GM19463 (cell line): ENCODE results near the gene MYO15B.
"Not testable (repeated sequence)": the region's sequence is repeated elsewhere in the genome, so short reads cannot be mapped to it uniquely, and the experiment has no call there.

Experiments
- ATAC-seq: cut with Tn5 transposase; IDR thresholded peaks from one replicate; pipeline ENCODE4 v1.9.1; 2021; ENCODE audit warnings: mild to moderate bottlenecking, moderate library complexity; ENCODE audit not compliant: unreplicated experiment

Gene MYO15B

DNA sequence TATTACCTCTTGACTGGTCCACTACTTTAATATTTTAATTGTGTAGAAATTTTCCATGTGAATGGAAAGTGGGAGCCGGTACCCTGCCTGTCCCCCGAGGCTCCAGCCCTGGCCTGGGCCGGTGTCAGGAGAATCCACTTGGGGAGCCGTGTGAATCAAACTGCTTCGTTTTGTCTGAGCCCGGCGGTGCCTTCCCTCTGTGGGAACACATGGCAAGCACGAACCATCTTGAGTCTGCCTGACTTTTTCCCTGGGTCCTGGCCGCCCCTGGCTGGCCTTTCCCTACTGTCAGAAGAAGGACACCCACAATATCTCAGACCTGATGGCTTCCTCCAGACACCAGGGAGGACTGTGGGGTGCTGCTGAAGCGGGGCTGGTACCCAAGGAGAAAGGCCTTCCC lies 12.4 kb upstream of the MYO15B start:
- ATAC-seq, result no peak

DNA sequence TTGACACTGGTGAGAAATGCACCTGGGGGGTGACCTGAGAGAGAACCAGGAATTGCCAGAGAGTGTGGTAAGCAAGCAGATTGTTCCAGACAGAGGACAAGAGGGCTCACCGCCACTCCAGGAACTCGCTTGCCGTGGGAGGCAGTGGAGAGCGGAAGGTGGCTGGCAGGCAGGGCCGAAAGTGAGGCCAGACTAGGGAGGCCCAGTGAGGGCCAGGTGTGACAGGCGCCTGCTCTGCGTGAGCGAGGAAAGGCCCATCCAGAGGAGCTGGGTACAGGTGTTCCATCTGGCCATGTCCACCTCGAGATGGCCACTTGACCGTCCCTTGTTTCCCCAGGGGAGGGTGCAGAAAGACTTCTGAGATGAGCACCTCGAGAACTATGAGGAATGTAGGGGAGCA lies 11.9 kb upstream of the MYO15B start:
- ATAC-seq, result no peak

DNA sequence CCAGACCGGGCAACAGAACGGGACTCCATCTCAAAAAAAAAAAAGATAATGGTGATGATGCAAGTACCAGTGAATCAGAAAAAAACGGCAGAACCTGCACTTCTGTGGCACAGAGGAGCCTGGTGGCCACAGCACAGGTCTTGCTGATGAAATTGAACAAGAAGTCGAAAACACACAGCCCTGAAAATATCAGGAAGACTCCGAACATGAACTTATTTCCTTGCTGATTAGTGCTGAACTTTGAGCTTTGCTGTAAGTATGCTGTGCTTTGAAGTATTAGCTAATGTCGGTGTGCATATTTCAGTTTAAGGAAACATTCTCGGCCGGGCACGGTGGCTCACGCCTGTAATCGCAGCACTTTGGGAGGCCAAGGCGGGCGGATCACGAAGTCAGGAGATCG lies 10.9 kb upstream of the MYO15B start:
- no peak for ATAC-seq

DNA sequence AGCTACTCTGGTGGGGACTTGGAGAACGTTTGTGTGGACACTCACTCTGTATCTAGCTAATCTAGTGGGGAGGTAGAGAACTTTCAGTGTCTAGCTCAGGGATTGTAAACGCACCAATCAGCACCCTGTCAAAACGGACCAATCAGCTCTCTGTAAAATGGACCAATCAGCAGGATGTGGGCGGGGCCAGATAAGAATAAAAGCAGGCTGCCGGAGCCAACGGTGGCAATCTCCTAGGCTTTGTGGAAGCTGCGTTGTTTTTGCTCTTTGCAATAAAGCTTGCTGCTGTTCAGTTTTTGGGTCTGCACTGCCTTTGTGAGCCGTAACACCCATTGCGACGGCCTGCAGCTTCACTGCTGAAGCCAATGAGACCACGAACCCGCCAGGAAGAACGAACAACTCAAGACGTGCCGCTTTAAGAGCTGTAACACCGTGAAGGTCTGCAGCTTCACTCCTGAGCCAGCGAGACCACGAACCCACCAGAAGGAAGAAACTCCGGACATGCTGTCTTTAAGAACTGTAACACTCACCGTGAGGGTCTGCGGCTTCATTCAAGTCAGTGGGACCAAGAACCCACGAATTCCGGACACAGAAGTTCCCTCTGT lies 6.4 kb upstream of the MYO15B start:
- not testable (repeated sequence) for ATAC-seq

DNA sequence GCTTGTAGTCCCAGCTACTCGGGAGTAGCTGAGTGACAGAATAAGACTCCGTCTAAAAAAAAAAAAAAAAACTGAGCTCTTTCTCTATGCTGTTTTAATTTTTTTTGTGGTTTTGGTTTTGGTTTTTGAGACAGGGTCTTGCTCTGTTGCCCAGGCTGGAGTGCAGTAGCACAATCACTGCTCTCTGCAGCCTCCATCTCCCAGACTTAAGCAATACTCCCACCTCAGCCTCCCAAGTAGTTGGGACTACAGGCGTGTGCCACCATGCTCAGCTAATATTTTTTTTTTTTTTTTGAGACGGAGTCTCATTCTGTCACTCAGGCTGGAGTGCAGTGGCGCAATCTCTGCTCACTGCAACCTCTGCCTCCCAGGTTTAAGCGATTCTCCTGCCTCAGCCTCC lies 4.4 kb upstream of the MYO15B start:
- ATAC-seq, result not testable (repeated sequence)

DNA sequence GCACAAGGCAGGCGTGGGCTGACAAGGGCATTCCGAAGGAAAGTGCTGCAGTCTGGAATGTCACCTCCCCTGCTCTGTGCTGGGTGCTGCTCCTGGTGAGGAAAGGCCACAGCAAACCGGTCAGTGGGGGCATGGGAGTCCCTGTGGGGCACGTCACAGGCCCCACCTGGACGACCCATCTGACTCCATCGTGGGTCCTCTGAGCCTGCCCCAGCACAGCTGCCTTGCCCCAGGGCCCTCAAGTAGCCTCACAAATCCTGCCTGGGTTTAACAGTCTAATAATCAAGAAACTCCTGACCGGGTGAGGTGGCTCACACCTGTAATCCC lies 2.8 kb upstream of the MYO15B start:
- no peak for ATAC-seq

- peak; percentile 22 for ATAC-seq
Measured at GRCh38 chr17:75588596-75589011, 1.0 kb downstream of the MYO15B start.

DNA sequence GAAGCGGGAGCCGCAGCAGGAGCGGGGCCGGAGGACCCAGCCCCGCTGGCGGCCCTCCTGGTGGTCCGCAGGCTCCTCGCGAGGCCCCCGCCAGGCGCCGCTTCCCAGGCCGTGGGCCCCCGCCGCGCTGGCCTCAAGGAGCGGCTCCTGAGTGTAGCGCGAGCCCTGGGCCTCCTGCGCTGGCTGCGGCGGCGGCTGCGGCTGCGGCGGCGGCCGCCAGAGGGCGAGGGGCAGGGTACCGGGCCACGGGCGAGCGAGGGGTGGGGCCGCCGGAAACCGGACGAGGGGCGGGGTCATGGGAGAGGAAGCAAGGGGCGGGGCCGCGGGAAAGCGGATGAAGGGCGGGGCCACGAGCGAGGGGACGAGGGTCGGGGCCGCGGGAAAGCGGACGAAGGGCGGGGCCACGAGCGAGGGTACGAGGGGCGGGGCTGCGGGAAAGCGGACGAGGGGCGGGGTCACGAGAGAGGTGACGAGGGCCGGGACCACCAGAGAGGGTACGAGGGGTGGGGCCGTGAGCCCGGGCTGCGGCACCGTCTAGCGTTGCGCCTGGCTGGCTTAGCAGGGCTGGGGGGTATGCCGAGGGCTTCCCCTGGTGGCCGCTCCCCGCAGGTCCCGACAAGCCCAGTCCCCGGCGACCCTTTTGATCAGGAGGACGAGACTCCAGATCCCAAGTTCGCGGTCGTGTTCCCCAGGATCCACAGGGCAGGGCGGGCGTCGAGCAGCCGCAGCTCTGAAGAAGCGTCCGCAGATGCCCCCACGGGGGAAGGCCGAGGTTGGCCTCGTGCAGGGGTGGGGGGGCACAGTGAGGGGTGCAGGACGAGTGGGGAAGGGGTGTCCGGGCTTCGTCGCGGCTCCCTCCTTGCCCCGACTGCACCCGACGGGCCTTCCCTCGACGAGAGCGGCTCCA lies 1.7 kb downstream of the MYO15B start:
- ATAC-seq, result peak; percentile 81

DNA sequence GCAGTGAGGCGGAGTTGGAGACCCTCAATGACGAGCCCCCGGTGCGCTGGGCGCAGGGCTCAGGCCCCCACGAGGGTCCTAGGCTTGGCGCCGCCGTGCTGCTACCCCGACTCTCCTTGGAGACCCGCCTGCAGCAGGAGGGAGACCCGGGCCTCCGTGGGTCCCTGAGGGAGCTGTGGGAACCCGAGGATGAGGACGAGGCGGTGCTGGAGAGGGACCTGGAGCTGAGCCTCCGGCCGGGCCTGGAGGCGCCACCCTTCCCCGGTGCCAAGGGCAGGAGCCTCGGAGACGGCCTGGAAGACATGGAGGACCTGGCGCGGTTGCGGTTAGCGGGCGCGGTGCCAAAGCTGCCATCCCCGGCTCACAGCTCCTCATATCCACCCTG lies 2.3 kb downstream of the MYO15B start:
- no peak for ATAC-seq

DNA sequence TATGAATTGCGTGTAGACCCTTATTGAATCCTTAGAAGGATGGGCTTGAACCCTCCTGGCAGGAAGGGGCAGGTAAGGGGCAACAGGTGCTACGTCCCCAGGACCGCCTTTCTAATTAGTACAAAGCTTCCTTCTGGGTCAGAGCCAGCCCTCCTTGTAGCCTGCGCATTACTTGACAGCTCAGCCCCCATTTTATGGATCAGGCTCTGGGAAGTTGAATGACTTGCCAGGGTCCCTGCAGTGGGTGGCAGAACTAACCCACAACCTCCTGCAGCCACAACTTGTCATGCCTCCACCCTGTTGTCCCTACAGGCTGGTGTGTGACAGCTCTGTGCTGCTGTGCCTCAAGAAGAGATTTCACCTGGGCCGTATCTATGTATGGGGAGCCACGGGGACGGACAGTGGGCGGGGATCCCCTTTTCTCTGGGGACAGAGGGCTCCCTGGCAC lies 2.7 kb downstream of the MYO15B start:
- ATAC-seq, result no peak

GRCh38 chr17:75590849-75591721 lies 3.5 kb downstream of the MYO15B start:
- no peak for ATAC-seq

- no peak for ATAC-seq
Measured at GRCh38 chr17:75591722-75592302, 4.2 kb downstream of the MYO15B start.

- no peak for ATAC-seq
Measured at GRCh38 chr17:75592348-75593020, 4.9 kb downstream of the MYO15B start.

GRCh38 chr17:75593430-75593829 lies 5.8 kb downstream of the MYO15B start:
- ATAC-seq, result not testable (repeated sequence)

- ATAC-seq, result no peak
Measured at GRCh38 chr17:75594499-75595283, 7.1 kb downstream of the MYO15B start.

DNA sequence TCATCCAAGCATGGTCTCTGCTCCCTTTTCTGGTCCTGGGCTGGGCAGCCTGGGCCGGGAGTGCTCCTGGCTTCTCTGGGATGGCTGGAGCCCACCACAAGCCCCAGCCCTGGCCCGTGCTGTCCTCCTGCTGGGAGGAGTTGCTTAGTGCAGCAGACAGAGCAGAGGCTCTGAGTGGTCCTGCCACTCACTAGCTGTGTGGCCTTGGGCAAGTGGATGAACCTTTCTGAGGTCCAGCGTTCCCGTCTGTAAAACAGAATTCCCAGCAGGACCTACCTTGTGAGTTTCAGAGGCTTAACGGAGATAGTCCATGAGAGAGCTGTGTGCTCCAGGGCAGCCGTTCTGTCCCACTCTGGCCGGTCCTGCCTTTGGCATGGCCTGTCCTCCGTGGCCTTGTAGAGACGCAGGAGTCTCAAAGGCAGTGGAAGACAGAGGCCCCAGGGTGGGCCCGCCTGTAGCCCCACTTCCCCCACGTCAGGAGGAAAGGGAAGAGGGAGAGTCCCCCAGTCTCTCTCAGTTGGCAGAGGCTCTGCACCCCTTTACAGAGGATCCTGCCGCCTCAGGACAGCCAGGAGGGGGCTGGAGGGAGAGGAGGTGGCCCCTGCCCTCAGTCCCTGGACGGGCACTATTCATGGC lies 7.8 kb downstream of the MYO15B start:
- no peak for ATAC-seq

DNA sequence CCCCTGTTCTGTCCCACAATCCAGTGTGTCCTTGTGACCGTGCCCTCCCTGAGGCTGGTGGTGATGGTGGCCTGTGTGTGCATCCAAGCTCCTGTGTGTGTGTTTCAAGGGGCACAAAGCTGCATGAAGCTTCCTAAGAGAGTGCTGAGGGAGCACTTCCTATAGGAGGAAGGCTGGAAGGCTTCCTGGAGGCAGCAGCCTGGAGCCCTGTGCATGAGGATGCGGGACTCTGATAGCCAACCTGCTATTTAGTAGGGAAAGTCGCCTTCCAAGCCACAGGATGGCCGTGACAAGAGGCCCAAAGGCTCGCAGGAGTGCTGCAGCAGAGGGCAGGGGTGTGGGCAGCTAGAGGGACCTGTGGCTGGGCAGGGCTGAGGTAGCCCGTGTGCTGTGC lies 8.3 kb downstream of the MYO15B start:
- ATAC-seq, result no peak

GRCh38 chr17:75596320-75597087 lies 8.9 kb downstream of the MYO15B start:
- no peak for ATAC-seq
